Measurements from ENCODE around the gene USP40. TPM values are rescaled to one million over a fixed set of nuclear protein-coding genes. Genes with fewer than 3 reads are reported as not detected.
A peak's percentile ranks its signal among the peaks of the same experiment; 100 is the strongest.

USP40 gene
- total and polyA plus RNA-seq, 9 of the 15 experiments (the other 6 are each of a cell fraction or from before 2014, with no cell fraction given) = 5.5 to 15.0 (median 9.3) TPM

GRCh38 chr2:233444501-233444900 is 122.1 kb downstream of the USP40 start:
- intact Hi-C loops (cut with micrococcal nuclease) = loop anchor here (10.0 kb wide), 1 partner anchor 180 kb away; no protein-coding TSS in a partner anchor
- Histone ChIP-seq H3K27ac (ENCODE audit: extremely low read depth, low read depth, low read length) (no peak overlapping the region), H2AFZ (ENCODE audit: low read depth, low read length) (no peak overlapping the region), H3K79me2 (ENCODE audit: control insufficient read depth, insufficient read depth, low read length) (no peaks in the 10 kb centered on the region), H4K20me1 (replicated peaks; ENCODE audit: control insufficient read depth, insufficient read depth, low read length) (no peaks in the 10 kb centered on the region), H3K4me2 (ENCODE audit: insufficient read depth, low read length) (no peak overlapping the region), H3K4me1 (replicated peaks in 1 of 2; ENCODE audit: control insufficient read depth in 2 of 2, insufficient read depth in 2 of 2, low read length in 2 of 2) (no peaks in the 10 kb centered on the region; a peak in 1 of 5 replicates), H3K9me3 (replicated peaks; ENCODE audit: control insufficient read depth, insufficient read depth, low read depth, low read length) (no peaks in the 10 kb centered on the region), H3K9me1 (ENCODE audit: control insufficient read depth, insufficient read depth, low read length) (no peaks in the 10 kb centered on the region), H3K27me3 (ENCODE audit: control insufficient read depth in 2 of 2, insufficient read depth in 2 of 2, low read length in 2 of 2) (no peaks in the 10 kb centered on the region), H3K4me3 (no peak overlapping the region), H3K9ac (ENCODE audit: insufficient read depth in 1 of 2, low read depth in 2 of 2, low read length in 2 of 2) (0 out of 4 replicates have a peak overlapping the region, but pooled peaks of 1 of the 2 experiments have one; percentile 26), H3K36me3 (ENCODE audit: control insufficient read depth, insufficient read depth, low read length) (peaks cover 34% of the 10 kb centered on the region; the same call in 2 of the 3 replicates)
- POLR2A ChIA-PET = interaction anchor here (1.0 kb wide), 1 partner anchor 9 kb away, joined by 5 read pairs; no protein-coding TSS in a partner anchor
- DNase-seq (ENCODE audit: extremely low read depth in 1 of 4, low spot score in 3 of 4) (no peak), FAIRE-seq (no peak), ATAC-seq (no peak)
- BruUV-seq (replicated peaks) = no TSS peak
- no peak for TF ChIP-seq SIRT6 (IDR thresholded peaks at IDR 0.05; ENCODE audit: low read depth, low read length)
- no peak for TF ChIP-seq CC2D1A (IDR thresholded peaks at IDR 0.05)
- no peak for TF ChIP-seq NFYB (IDR thresholded peaks at IDR 0.05; ENCODE audit: extremely low read depth, insufficient read length)
- TF ChIP-seq NFATC3 (IDR thresholded peaks at IDR 0.05) = no peak
- no peak for TF ChIP-seq SMARCA4 (IDR thresholded peaks at IDR 0.05)
- TF ChIP-seq BRF2 (IDR thresholded peaks at IDR 0.05; ENCODE audit: borderline replicate concordance, insufficient read depth, insufficient read length) = no peak
- TF ChIP-seq ZNF780A (CRISPR knock-in tag; IDR thresholded peaks at IDR 0.05) = no peak
- no peak for TF ChIP-seq ZNF589 (CRISPR knock-in tag; IDR thresholded peaks at IDR 0.05; ENCODE audit: low read depth)
- 91% methylated on average over 4 of the region's 11 CpGs for WGBS (ENCODE audit: insufficient coverage, low coverage, missing lambda C conversion rate)
- CTCF ChIA-PET (ENCODE audit: low intra/inter-chr PET ratio) = interaction anchor here (3.5 kb wide), 1 partner anchor 40 kb away, joined by 36 read pairs; no protein-coding TSS in a partner anchor
- in situ Hi-C loops (cut with MboI) = no loop called here
